Stimulated activated CD4-positive, alpha-beta T cell treated with anti-CD3 and anti-CD28 coated beads, Interleukin-4, amount 100 ng/mL, for 24 hours (primary cell): ENCODE data around the gene SCRN1.
"Not testable (repeated sequence)": the region's sequence is repeated elsewhere in the genome, so short reads cannot be mapped to it uniquely, and the experiment has no call there.

ENCODE experiments used
- DNase-seq: peaks from one replicate; pipeline ENCODE4 v3.0.0-alpha.2; 2020

SCRN1 gene

DNA sequence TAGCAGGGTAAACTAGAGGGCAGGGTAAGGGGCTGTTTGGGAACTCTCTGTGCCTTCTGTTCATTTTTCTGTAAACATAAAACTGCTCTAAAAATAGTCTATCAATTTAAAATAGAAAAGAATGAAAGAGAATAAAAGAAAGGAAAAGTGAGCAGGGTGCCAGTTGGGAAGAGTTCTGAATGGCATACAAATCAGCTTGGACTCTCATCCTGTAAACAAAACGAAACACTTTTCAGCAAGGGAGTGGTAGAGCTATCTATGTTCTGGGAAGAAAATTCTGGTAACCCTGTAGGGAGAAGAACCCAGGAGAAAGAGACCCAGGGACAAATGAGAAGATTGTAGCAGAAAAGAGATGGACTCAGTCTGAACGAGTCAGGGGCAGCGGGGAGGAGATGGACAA lies 24.6 kb downstream of the SCRN1 start:
- no peak for DNase-seq

DNA sequence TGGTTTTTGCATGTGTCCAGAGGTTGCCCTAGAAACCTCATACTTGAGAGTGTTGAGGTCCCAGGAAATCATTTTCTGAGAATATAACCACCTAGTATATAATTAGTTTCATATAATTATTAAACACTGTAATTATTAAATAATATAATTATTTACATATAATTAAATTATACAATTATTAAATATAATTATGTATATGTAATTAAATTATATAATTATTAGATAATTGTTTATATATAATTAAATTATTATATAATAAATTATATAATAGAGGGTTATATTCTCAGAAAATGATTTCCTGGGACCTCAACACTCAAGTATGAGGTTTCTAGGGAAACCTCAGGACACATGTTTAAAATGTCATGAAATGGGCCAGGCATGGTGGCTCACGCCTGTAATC lies 27.6 kb downstream of the SCRN1 start:
- DNase-seq, result no peak

DNA sequence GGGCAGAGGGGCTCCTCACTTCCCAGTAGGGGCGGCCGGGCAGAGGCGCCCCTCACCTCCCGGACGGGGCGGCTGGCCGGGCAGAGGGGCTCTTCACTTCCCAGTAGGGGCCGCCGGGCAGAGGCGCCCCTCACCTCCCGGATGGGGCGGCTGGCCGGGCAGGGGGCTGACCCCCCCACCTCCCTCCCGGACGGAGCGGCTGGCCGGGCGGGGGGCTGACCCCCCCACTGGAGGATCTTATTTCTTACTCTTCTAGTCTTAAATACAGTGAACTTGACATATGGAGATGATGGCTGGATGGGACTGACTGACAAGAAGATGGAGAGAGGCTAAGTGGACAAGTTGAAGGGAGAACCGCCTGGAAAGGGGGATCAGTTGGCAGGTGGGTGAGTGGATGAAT lies 28.0 kb downstream of the SCRN1 start:
- DNase-seq, result not testable (repeated sequence)

DNA sequence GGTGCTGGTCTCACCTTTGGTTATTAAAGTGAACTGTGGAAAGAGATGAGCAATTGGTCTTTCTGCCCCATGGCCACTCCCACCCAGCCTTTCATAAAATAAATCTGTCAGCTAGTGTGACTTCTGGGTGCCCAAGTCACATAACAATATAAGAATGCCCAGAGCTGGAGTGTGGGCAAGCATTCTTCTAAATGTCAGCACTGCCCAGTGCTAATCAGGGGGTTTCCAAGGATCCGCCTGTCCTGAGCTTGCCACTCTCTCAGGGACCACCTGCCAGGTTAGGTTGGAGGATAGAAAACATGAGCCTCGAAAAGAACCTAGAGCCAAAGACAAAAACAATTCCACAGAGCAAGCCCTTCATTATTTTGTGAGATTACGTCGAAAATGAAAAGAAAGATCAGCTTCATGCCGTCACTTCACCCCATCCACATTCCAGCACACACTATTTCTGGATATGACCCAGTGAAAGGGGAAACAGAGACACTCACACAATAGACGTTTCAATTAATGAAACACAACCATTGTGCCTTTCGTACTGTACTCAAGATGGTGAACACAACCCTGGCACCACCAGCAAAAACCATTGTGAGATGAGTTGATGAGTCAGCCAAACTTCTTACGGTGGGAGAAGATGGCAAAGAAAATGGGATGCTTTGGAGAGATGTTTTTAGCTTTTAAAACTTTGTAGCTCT lies 30.8 kb downstream of the SCRN1 start:
- no peak for DNase-seq

DNA sequence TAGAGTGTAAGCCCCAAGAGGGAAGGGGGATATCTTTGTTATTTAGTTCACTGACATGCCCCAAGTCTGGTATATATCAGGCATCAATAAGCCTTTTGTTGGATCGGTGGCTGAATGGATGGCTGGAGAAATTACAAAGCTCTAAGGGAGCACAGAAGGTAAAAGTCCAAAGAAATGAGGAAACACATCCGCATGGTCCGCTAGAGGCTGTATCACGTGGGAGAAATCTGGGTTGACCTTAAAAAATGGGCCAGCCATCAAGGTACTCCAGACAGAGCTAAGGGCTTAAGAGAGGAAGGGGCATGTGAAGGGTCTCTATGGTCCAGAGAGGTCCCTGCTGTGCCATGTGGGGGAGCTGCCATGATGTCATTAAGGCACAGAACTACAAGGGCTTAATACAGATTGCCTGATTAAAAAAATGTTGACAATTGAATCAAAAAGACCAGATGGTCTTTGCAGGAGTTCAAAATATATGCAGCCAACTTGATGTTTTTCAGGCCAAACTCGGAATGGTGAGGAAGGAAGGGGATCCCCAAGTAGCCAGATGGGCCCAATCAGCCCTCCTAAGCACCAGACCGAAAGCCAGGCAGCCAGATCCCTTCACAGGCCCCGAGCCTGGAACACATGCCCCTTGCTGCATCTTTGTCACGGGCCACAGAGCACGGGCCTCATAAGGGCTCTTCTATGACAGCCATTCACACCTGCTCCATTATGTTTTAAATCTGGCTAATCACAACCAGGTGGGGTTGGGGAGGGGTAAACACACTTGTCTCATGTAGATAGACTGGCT lies 31.9 kb downstream of the SCRN1 start:
- no peak for DNase-seq

DNA sequence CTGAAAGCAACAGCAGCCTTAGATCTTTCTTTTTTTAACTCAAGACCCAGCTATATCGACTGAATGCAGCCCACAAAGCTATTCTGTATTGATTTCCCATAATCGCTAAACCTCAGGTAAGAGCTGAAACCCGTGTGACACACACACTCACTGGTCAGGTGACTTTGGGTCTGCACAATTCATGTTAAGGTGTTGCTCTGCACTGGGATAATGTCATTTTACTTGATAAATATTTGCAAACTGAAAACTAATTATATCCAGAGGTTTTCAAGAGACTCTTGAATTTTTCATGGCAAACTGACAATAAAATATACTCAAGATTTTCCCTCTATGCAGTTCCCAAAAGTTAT lies 33.1 kb downstream of the SCRN1 start:
- no peak for DNase-seq

DNA sequence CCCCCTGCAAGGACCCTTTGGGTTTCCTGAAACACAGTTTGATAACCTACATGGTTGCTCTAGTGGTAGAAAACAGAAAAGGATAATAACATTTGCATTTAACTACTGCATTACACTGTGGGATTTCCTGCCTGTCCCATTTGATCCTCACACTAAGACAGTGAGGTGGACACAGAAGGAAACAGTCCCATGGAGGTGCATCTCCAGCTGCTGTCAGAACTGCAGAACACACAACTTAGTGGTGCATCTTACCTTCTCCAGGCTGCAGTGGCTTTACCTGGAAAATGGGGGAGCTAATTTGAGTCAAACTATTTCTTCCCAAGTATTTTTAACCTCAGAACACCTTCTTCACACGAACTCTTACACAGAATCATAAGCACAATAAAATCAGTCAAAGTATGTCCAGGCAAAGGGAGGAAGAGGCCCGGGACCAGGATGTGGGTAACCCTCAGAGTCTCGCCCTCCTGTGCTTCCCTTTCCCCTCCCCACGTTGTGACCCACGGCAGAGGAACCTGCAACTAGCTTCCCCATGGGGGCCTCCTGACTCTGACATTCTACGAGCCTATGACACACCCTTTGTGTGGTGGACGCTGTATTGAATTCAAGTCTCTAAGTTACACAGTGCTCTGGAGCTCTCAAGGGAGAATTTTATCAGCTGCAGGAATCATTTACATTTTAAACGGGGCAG lies 33.7 kb downstream of the SCRN1 start:
- DNase-seq, result no peak

DNA sequence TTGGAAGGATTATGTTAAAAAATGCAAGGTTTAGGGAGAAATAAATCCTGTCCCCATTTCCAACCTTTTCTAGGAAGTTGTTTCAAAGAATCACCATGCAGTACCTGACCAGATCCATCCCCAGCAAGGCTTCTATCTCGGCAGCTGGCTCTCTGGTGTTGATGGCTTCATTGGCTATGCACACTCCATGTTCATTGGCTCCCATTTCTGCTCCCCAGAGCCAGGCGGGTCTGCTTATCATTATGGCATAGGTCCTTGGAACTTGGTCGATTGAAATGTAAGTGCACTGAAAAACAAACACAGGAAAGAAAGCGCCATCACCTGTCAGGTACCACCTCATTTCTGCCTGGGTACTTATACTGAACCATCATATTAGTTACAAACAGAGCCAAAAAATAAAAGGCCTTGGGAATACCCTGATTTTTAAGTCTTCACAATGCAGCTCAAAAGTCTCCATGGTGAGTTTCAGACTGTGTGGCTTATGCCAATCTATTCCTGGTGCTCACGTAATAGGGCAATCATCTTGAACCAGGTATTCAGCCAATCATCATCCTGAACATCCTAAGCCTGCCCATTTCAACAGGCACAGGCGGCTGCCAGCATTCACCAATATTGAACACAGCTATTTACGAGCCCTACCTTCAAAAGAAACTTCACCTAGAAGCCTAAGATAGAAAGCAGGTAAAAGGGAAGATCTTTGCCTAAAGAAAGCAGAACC lies 34.4 kb downstream of the SCRN1 start:
- DNase-seq, result no peak

DNA sequence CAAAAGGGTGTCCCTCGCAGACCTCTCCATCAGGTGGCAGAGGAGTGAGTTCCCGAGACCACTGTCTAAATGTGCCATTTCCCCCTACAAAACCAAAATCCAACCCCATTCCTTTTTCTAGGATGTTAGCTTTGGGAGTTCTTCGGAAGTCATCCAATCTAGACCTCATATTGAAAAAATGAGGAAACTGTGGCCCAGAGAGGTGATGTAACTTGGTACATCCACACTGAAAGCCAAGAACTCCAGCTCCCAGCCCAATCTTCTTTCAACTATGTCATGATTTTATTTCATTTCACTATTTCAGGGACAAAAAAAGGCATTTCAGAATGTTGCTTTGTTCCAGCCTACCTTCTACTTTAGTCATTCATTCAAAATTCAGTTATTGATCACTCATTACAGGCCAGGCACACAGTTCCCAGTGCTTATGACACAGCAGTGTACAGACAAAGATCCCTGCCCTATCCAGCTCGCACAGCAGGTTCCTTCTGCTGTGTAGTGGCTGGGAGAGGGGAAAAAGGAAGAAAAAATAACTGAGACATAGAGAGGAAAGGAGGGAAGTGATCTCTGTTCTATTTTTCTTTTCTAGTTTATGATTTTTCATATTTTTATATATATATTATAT lies 35.8 kb downstream of the SCRN1 start:
- DNase-seq, result no peak

DNA sequence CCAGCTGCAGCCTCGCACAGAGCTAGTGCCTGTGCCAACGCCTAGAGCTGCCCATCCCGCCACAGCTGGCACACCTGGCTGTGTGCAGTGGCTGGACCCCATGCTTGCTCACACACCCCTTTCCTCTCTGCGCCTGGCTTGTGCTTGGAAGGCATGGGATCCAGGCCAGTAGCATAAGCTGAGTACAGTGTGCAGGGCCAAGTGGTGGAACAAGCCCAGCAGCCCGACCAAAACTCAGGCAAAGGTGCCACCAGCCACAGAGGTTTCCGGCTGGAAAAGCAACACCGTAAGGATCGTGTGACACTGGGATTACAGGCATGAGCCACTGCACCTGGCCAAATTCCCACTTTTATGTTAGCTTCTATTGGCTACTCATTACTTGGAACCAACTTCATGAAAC lies 38.4 kb downstream of the SCRN1 start:
- no peak for DNase-seq

DNA sequence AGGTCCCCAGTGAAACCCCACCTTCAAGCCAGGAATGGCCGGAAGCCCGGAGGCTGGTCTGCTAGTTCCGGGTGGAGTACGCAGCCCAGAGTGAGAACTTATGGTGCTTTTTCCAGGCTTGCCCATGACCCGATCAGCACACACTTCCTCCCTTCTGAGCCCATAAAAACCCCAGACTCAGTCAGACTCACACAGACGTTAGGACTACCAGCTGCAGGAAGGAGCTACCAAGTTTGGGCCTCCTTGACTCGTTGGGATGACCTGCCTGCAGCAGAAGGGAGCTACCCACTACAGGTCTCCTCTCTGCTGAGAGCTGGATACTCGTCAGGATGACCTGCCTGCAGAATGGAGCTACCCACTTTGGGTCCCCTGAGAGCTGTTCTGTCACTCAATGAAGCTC lies 39.1 kb downstream of the SCRN1 start:
- no peak for DNase-seq

DNA sequence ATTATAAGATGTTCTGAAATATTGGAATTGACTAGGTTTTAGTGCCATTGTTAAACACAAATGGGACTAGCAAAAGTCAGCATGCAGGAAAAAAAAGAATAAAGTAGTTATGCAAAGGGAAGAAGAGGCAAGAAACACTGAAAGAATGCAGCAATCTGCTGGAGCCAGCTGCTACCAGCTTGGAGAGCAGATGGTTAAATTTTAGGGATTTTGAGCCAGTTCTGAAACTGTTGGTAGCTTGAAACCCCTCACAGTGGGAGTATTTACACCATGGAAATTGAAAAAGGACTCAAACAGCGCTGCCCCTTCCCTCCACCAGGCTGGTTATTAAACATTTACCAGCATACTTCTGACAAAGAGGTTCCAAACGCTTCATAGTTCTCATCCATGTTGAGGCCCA lies 41.0 kb downstream of the SCRN1 start:
- no peak for DNase-seq

DNA sequence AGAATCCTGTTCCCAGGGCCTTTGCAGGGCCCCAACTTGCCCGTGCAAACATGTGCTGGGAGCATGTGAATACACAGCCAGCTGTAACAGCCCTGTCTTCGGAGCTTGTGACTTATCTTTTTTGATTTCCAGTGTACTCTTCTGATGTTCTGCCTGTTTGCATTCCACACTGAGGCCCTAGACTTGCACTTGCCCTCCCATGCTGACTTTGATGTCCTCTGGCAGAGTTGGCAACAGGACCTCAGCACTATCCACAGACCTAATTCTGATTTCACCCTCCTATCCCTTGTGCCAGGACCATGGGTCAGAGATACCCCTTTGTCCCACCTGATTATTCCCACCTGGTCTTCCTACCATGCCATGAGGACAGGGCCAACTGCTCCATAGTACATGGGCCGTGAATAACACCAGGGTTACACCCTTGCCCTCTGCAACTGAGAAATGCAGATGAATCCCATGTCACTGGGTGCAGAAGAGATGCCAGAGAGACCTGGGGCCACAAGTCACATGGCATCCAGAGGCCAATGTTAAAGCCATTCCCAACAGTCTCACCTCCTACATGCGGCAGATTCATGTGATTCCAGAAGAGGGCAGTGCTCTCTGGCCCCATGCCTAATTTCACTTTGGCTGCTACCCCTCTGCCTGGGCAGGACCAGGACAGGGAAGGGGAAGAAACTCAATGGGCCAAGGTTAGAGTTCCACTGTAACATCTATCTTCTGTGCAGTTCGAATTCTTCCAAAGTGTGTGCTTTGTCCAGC lies 43.0 kb downstream of the SCRN1 start:
- DNase-seq, result no peak

DNA sequence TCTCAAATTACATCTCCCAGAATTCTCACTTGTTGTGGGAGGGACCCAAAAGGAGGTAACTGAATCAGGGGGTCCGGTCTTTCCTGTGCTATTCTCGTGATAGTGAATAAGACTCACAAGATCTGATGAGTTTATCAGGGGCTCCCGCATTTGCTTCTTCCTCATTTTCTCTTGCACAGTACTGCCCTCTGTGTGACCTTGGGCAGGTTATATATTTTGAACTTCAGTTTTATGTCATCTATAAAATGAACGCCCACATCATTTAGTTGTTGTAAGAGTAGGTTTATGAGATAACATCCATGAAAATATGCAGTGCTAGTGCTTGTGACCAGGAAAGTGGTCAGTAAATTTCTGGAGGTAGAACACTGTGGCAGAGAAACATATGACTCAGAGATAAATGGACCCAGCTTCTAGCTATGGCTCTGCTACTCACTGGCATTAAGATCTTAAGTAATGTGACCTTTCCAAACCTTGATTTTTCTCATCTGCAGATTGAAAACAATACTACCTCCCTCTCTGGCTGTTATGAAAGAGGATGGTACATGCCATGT lies 44.3 kb downstream of the SCRN1 start:
- DNase-seq, result no peak

DNA sequence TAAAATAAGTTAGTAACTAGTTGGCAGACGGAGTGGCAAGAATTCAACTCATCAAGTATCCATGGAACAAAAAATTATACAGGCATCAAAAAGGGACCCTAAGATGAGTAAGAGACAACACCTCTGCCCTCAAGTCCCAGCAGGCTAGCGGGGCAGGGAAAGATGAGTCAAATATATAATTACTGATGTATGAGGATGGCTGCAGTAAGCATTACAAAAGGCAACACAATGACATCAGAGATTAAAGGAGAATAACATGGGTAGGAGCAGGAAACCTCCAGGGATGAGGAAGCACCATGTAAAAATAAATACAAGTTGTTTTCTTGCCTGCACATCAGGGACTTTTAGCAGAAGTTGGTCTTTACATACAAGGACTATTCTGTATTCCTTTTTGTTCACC lies 49.4 kb downstream of the SCRN1 start:
- DNase-seq, result no peak

DNA sequence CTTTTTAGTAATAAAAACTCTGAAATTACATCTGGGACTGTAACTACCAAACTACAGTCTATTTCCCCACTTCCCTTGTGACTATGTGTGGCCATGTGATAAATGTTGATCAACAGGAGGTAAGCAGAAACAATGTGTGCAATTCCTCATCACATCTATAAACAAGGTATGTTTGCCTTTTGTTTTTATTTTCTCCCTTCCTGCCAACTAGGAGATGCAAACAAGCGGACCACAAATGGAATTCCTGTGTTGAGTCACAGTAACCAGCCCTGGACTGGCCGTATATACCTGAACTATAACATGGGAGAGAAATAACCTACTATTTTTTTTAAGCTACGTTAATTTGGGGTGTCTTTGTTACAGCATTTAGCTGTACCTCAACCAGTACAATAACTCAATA lies 52.5 kb downstream of the SCRN1 start:
- no peak for DNase-seq

DNA sequence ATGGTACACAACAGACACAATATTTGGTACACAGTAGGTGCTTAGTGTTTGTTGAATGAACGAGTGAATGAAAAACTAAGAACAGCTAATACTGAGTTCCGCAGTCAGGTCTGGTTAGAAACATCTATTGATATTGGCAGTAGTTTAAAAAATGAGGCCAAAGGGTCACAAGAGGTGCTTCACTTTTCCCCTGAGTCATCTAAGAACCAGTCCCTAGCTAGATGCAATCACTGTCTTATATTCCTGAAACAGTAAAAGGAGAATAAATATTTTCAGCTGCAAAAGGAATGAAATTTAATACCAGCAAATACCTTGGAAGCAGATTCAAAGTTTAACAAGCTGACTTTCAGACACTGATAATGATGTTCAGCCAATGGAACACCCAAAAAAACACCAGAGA lies 54.5 kb downstream of the SCRN1 start:
- no peak for DNase-seq

DNA sequence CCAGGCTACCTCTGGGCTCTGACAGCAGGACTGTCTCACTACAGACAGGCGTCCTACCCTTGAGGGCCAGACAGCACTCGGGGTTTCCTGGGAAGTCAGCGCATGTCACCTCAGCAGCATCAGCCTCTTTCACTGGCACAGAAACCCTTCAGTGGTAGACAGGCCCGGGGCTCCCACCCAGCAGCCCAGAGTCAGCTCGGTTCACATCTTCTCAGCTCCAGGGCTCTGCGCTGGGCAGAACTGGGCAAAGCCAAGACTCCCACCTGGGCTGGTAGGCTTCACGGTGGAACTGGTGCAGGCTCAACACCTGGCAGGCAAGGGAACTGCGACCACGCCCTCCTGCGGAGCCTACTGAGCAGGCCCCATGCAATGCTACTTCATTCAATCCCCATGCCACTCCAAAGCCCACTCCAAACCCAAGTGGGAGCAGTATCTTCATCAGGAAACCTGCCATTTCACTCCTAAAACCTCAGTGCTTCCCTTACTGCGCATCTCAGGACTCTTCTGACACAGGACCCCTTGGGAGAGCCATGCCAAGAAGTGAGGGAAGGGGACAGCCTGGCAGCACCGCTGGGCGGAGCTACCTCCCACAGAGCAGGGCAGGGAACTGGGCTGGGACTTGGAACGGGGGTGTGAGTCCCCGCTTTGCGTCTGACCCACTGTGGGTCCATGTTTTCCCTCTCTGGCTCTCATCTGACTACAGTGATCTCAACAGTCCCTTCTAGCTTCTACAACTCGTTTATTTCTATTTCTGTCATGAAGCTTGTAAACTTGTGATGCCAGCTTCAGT lies 60.4 kb downstream of the SCRN1 start:
- no peak for DNase-seq

DNA sequence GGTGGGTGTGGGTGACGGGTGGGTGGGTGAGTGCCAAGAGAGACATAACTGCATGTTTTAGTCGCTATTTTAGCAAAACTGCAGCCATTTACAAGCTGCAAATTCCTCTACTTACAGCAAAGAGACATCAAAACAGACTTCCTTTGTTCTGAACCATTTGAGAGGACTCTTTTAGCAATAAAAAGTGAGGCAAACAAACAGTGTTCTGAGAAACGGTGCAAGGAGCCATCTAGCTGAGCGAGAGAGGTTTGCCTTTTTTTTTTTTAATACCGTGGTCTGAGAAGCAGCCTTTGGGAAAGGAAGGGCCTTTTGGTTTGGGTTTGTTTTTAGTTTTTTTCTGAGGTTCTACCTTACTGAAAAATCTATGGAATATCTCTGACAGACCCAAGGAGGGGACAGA lies 62.9 kb downstream of the SCRN1 start:
- DNase-seq, result no peak

DNA sequence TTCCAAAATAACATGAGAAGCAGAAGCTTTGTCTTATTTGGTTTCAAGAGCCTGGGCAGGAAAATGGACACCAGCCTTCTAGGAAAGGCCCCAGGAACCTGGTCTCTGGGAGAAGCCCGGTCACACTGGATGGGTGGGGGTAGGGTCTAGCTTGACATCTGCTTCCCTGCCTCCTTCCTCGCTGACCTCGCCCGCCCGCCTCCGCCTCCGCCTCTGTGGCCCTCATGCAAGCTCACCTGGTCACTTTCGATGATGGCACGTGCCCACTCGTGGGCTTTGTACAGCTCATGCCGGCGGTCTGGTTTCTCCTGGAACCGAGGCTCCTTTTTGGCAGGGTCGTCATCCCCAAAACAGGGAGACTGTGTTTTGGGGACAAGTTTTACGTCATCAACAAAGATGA lies 63.4 kb downstream of the SCRN1 start:
- DNase-seq, result no peak

DNA sequence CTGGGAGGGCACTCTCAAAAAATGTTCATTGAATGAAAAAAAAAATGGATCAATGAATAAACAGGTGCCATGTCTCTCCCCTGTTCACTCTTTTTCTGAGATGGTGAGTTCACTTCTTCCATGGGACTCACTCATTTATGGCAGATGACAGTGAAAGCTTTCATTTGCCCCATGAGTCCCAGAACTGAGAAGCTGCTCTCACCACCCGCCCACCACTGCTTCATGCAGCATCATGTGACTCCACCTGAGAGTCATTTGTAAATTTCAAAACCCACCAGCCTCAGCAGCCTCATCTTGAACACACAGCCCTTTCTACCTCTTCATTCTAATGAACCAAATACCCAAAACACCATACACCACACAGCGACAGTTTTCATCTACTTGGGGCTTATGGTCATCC lies 64.9 kb downstream of the SCRN1 start:
- DNase-seq, result no peak
